ENCODE data around the gene IL1RL1.

The IL1RL1 gene

DNA sequence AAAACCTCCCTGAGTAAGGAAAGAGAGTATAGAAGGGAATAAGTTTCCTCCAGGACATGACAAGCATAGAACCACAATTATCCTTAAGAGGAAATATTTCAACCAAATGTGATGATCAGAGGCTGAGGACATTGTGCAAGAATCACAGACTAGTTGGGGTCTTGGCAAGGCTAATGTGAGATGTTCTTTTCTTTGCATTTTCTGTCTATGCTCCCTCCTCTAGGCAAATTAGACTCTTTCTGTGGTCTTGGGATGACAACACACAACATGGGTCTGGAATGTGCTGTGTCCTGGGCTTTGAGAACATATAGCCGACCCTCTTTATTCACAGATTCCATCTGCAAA, 32.0 kb upstream of the IL1RL1 start:
- Histone ChIP-seq H3K9me3 (ENCODE audit: low read length) (peaks cover 4% of the 10 kb centered on the region; the same call in 1 of the 2 replicates), H3K27ac (ENCODE audit: low read depth, low read length, poor library complexity, severe bottlenecking) (no peak overlapping the region), H4K20me1 (ENCODE audit: insufficient read depth, low read length) (no peaks in the 10 kb centered on the region), H3K4me1 (ENCODE audit: insufficient read depth, low read length, severe bottlenecking) (no peaks in the 10 kb centered on the region), H3K36me3 (ENCODE audit: insufficient read depth, low read length) (no peaks in the 10 kb centered on the region), H3K9ac (ENCODE audit: low read length) (no peak overlapping the region), H3F3A (ENCODE audit: insufficient read depth, low read length) (no peaks in the 10 kb centered on the region), H3K27me3 (ENCODE audit: insufficient read depth, low read length) (no peaks in the 10 kb centered on the region; the same call in 1 of the 2 replicates), H2AFZ (ENCODE audit: low read length) (no peak overlapping the region), H3K9me2 (ENCODE audit: low read depth, low read length) (no peaks in the 10 kb centered on the region), H3K4me3 (ENCODE audit: low read depth, low read length, poor library complexity, severe bottlenecking) (no peak overlapping the region), H3K79me2 (ENCODE audit: insufficient read depth, low read length) (no peaks in the 10 kb centered on the region), H3K4me2 (ENCODE audit: low read length) (no peak overlapping the region)
- TF ChIP-seq EZH2 (IDR thresholded peaks at IDR 0.05; ENCODE audit: borderline replicate concordance, low read length) = no peak
- TF ChIP-seq, protein P1, sequence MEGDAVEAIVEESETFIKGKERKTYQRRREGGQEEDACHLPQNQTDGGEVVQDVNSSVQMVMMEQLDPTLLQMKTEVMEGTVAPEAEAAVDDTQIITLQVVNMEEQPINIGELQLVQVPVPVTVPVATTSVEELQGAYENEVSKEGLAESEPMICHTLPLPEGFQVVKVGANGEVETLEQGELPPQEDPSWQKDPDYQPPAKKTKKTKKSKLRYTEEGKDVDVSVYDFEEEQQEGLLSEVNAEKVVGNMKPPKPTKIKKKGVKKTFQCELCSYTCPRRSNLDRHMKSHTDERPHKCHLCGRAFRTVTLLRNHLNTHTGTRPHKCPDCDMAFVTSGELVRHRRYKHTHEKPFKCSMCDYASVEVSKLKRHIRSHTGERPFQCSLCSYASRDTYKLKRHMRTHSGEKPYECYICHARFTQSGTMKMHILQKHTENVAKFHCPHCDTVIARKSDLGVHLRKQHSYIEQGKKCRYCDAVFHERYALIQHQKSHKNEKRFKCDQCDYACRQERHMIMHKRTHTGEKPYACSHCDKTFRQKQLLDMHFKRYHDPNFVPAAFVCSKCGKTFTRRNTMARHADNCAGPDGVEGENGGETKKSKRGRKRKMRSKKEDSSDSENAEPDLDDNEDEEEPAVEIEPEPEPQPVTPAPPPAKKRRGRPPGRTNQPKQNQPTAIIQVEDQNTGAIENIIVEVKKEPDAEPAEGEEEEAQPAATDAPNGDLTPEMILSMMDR (IDR thresholded peaks at IDR 0.05; ENCODE audit: low read length) = no peak

DNA sequence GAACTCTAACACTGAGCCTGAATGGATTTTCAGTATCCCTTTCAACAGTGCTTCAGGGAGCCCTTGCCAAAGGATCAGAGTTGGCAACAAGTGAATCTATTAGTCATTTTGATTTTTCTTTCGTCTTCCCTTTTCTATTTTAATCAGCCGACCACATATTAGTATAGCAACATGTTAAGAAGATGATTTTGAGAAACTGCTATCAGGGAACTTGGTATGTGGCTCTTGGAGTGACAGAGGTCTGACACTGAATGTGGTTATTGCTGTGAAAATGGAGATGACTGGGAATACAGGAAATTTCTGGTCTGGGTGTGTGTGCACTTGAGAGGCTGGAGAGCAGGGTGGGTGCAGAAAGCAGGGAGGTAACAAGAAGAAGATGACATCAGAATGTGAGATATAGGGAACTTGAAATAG, 28.7 kb upstream of the IL1RL1 start:
- H3K9ac ChIP-seq (ENCODE audit: low read length) = no peak overlapping the region
- no peaks in the 10 kb centered on the region for H3K4me1 ChIP-seq (ENCODE audit: insufficient read depth, low read length, severe bottlenecking)
- H4K20me1 ChIP-seq (ENCODE audit: insufficient read depth, low read length) = no peaks in the 10 kb centered on the region
- H3K9me2 ChIP-seq (ENCODE audit: low read depth, low read length) = no peaks in the 10 kb centered on the region
- H3F3A ChIP-seq (ENCODE audit: insufficient read depth, low read length) = no peaks in the 10 kb centered on the region
- no peaks in the 10 kb centered on the region for H3K79me2 ChIP-seq (ENCODE audit: insufficient read depth, low read length)
- no peak for TF ChIP-seq EZH2 (IDR thresholded peaks at IDR 0.05; ENCODE audit: borderline replicate concordance, low read length)
- TF ChIP-seq, protein P1 (IDR thresholded peaks at IDR 0.05; ENCODE audit: low read length) = no peak
- H3K9me3 ChIP-seq (ENCODE audit: low read length) = no peaks in the 10 kb centered on the region
- no peaks in the 10 kb centered on the region for H3K27me3 ChIP-seq (ENCODE audit: insufficient read depth, low read length)
- H3K4me3 ChIP-seq (ENCODE audit: low read depth, low read length, poor library complexity, severe bottlenecking) = no peak overlapping the region
- no peak overlapping the region for H3K27ac ChIP-seq (ENCODE audit: low read depth, low read length, poor library complexity, severe bottlenecking)
- H3K4me2 ChIP-seq (ENCODE audit: low read length) = no peak overlapping the region
- no peaks in the 10 kb centered on the region for H3K36me3 ChIP-seq (ENCODE audit: insufficient read depth, low read length)
- no peak overlapping the region for H2AFZ ChIP-seq (ENCODE audit: low read length)

DNA sequence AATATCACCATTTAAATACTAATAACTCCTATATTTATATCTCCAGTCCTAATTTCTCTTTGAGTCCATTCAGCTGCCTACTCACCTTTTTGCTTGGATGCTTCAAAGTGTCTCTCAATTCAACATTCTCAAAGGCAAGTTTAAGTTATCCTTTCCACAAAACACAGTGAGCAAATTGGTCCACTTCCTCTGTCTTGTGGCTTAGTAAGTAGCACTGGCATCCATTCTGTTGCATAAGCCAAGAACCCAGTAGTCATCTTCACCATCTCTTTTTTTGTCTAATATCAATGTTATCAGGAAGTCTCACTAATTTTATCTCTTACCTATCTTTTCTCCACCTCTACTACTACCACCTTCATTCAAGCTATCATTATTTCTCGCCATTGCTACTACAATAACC, 27.4 kb upstream of the IL1RL1 start:
- Histone ChIP-seq H3K4me2 (ENCODE audit: low read length) (no peak overlapping the region), H3K27me3 (ENCODE audit: insufficient read depth, low read length) (no peaks in the 10 kb centered on the region)
- TF ChIP-seq, protein P1 (IDR thresholded peaks at IDR 0.05; ENCODE audit: low read length) = no peak
- no peak for TF ChIP-seq EZH2 (IDR thresholded peaks at IDR 0.05; ENCODE audit: borderline replicate concordance, low read length)

More for the DNA sequence above, 27.4 kb upstream of the IL1RL1 start:
- no peaks in the 10 kb centered on the region for H3F3A ChIP-seq (ENCODE audit: insufficient read depth, low read length)
- no peaks in the 10 kb centered on the region for H3K9me2 ChIP-seq (ENCODE audit: low read depth, low read length)
- H3K36me3 ChIP-seq (ENCODE audit: insufficient read depth, low read length) = no peaks in the 10 kb centered on the region
- H2AFZ ChIP-seq (ENCODE audit: low read length) = no peak overlapping the region
- no peaks in the 10 kb centered on the region for H4K20me1 ChIP-seq (ENCODE audit: insufficient read depth, low read length)
- H3K4me3 ChIP-seq (ENCODE audit: low read depth, low read length, poor library complexity, severe bottlenecking) = no peak overlapping the region
- H3K9ac ChIP-seq (ENCODE audit: low read length) = no peak overlapping the region
- no peaks in the 10 kb centered on the region for H3K9me3 ChIP-seq (ENCODE audit: low read length)
- no peak overlapping the region for H3K27ac ChIP-seq (ENCODE audit: low read depth, low read length, poor library complexity, severe bottlenecking)
- H3K79me2 ChIP-seq (ENCODE audit: insufficient read depth, low read length) = no peaks in the 10 kb centered on the region
- no peaks in the 10 kb centered on the region for H3K4me1 ChIP-seq (ENCODE audit: insufficient read depth, low read length, severe bottlenecking)

All from OCI-LY1 (cell line).